Measurements from ENCODE around the gene NRDE2.

NRDE2 gene

DNA sequence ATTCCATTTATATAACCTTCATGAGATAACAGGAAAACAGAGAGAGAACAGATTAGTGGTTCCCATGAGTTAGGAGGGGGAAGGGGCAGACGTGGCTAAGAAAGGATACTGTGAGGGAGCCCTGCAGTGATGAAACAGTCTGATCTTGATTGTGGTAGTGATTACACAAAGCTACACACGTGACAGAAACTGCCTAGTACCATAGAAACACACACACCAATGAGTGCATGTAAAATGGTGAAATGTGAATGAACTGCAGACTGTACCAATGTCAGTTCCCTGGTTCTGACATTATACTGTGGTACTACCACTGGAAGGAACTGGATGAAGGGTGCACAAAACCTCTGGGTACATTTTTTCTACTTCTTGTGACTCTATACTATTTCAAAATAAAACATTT, 36.9 kb downstream of the NRDE2 start:
- peak; percentile 87 for DNase-seq

DNA sequence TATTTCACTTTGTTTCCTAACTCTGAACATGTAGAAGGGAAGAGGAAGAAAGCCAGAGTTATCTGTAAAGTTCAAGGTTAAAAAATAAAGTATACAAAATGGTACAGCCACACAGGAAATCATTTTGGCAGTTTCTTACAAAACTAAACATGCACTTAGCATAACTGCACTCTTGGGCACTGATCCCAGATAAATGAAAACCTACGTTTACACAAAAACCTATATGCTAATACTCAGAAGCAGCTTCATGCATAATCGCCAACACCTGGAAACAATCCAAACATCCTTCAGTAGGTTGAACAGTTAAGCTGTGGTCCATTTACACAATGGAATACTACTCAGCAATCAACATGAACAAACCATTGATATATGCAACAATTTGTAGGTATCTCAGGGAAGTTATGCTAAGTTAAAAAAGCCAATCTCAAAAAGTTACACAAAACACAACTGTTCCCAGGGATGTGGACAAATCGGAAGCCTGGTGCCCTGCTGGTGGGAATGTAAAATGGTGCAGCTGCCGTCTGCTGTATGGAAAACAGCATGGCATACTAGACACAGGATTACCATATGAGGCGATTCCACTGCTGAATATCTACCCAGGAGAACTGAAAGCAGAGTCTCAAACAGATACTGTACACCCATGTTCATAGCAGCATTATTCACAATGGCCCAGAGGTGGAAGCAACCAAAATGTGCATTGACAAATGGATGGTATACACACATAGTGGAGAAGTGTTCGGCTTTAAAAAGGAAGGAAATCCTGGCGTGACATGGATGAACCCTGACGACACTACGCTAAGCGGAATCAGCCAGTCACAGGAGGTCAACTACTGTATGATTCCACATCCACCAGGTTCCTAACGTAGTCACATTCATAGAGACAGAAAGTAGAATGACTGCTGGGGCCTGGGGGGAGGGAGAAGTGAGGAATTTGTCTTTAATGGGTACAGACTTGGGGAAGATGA, 37.7 kb downstream of the NRDE2 start:
- DNase-seq: peak; percentile 32

DNA sequence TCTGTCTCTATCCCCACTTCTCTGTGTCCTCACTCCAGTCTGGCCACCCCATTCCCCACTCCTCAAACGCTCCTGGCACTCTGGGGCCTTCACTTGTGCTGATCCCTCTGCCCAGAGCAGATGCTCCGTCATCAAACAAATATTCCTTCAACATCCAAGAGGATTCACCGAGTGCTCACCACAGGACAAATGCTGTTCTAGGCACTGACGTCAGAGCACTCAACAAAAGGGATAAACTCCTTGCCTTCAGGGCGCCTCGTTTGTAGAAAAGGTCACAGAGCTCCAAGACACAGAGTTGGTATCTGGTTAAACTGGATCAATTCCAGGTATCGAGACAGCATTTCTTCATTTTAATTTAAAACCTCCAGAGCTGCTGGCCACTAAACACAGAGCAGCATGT, 40.0 kb downstream of the NRDE2 start:
- DNase-seq: no peak

DNA sequence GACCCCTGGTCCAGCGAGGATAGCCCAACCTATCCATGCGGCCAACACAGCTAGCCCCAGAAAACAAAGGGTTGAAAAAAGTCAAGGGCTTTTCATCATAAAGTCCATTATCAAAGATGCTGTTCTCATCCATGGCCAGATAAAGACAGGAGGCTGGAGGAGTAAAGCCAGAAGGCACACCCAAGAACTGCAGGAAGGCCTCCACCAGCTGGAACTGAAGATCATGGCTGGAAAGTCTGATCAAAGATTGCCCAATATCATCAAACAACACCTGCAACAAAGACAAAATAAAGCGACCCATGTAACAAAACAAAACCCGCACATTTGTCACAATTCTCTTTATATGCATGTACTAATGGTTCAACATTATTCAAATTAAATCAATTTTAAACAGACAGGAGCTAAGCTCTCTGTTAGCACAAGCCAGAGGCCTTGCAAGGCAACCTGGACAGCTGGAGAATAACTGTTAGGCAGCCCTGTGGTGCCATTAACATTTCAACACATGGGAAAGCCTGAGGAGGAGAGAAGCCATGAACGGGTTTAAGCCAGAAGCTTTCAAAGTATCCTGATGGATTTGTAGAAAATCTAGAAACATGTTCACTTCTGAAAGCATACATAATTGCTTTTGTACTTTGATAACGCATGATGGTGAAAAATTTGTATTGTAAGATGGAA, 41.3 kb downstream of the NRDE2 start:
- no peak for DNase-seq

DNA sequence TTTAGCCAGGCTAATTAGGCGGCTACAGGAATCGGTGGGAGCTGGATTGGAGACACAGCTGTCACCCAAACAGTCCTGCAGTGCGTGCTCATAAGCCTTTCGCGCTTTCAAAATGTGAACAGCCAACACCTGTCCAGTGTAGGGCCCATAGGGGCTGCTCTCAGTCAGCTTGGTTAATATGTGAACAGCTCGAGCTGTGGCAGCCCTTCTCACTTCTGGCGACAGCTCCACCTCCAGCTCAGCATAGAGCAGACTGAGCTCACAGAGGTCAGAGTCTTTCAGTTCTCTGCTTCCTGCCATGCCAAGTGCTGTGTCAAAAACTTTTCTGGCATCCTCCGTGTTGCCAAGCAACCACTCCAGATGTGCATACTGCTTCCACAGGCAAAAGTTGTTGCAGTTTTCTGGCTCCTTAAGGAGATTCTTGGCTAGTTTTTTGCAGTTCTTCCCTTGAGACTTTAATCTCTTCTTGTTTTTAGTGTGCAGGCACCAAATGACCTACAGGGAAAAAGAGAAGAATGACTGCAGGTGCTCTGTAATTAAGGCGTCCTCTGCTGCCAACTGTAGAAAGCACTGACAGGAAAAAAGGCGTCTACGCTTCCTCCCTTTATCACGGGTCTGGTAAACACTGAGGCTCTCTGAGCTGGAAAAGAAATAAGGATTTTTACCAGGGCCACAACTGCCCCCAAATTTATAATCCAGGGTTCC, 42.9 kb downstream of the NRDE2 start:
- DNase-seq: no peak

DNA sequence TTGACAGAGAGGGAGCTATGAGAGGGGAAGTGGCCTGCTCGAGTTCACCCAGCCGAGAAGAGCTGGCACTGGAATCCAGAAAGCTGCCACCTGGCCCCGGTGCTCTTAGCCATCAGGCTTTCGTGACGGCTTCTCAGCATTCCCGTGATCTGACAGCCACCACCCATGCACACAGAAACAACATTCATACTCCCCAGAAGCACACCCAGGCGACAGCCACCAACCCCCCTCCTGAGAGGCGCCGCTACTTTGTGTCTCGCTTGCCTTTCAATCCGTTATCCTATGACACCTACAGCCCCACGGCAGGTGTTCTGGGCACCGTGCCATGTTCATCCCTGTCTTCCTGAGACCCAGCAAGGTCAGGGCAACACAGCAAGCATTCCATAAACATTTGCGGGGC, 44.0 kb downstream of the NRDE2 start:
- no peak for DNase-seq

DNA sequence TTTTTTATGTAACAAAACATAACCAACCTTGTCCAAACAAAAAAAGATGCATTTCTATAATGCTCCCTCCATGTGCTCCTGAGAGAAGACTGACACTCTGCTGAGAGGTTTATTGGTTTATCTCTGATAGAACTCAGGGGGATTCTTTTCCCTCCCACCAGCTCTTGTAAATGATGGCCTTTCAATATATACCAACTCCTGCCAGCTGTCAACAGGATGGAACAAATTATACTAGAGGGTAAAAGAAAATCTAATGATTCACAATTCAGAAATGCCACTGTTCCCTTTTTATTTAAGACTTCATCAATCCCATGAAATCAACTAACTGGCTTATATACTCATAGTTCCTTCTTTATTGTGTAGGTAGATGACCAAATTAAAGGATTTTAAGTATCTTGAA, 50.0 kb downstream of the NRDE2 start:
- no peak for DNase-seq

DNA sequence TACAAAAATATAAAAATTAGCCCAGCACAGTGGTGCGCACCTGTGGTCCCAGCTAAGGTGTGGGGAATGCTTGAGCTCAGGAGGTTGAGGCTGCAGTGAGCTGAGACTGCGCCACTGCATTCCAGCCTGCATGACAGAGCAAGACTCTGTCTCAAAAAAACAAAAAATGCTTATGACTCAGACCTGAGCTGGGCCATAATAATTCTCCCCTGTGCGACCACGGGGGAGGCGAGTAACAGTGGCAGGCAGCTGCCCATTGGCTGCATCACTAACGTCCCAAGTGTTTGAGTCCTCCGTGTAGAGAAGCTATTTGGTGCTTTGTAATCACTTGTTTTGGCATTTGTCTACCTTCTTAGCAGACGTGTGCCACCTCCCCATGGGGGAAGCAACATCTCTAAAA, 50.5 kb downstream of the NRDE2 start:
- no peak for DNase-seq

DNA sequence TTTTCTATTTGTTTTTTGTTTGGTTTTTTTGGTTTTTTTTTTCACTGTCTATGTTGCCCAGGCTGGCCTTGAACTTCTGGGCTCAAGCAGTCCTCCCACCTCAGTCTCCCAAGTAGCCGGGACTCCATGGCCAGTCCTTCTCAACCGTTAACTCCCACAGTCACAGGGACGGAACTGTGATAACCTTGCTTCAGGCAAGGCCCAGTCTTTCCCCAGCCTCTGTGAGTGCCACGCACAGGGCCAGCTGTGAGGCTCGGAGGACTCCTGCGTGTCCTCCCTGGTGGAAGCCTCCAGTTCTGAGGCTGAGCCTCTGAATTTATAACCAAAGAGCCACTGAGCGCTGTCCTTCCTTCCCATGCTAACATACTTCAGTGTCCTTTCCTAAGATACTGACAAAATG, 51.6 kb downstream of the NRDE2 start:
- no peak for DNase-seq

DNA sequence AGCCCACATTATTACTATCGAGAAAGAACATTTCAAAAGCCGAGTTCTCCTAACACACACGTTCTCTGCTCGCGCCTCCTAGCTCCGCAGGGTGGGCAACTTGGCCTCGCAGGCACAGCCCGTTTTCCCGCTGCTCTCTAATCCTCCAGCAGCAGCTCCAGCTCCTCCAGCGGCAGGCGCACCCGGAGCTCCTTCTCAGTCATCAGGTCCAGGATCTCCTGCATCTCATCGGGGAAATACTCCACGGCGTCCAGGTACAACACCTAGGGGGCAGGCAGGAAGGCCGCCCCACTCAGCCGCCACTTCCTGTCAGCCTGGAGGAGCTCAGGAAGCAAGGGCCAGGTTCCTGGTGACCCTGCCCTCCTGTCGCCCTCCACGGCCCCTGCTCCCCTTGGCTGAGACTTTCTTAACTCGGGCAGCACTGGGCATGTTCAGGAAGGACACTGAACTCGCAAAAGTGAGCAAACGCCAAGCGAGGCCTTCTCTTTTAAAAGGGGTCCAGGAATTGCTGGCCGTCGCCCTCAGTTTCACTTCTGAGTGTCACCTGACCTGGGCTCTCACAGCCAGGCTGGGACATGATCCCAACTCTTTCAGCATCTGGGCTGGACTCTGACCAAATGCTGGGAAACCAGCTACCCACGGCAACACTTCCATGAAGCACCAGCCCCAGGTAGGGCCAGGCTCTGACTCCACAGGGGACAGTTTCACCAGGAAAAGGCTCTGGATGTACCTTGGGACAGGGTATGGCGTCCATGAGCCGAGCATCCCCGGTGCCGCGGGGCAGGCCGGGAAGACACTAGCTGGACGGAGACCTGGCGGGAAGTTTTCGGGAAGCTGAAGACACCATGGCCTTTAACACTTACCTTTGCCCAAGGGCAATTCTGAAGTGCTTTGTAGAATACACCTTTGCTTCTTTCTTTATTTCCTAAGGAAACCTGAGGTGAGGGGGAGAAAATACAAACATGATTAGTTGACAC, 53.3 kb downstream of the NRDE2 start:
- no peak for DNase-seq

DNA sequence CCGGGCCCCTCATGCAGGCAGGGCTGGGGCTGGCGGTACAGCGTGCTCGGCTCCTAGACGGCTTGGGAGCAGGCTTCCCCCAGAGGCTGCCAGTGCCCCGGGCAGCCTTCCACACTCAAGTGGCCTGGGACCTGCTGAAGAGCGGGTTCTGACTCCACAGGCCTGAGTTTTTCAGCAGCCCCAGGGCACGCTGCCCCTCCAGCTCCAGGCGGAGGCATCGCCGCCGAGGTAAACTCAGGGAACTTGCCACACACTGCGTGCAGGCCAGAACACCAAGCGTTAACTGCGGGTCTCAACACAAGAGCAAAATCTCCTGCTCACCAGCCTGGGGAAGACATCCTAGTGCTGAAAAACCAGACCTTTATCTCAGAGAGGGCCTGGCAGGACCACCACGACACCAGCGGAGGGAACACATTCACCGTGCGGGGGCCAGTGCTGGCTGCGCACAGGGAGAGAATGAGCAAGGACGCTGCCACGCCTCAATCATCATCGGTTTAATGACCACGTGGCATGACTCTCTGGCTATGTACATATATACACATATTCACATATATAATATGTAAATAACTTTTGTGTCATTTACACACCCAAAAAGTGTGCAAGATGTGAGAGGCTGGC, 54.1 kb downstream of the NRDE2 start:
- no peak for DNase-seq

DNA sequence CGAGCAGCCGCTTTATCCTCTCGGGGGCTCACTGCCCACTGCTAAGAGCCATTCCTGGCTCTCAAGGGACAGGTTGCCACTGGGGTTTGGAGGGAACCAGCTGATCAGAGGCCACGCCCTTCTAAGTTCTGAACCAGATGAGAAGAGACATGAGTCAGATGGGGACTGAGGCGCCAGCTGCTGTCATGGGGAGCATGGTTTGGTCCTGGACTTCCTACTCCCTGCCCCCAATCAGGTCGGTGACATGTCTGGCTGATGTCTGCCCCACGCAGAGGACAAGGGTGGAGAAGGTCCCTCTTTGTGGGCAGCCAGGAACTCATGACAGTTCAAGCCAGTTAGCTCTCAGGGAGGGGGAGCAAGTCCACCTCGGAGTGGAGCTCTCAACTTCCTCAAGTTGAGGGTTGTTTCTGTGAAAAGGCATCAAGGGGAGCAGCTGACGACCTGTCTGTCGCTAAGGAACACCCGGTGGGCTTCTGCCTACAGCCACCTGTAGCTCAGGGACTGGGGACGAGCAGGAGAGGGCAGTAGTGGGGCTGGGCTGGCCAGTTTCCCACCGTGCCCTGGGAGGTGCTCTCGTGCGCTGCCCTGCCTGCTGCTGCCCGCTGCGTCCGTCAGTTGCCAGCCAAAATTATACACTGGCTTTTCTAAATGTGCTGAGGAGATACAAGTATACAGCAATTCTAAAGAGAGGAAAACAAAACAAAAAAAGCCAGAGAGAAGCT, 54.9 kb downstream of the NRDE2 start:
- peak; percentile 87 for DNase-seq

DNA sequence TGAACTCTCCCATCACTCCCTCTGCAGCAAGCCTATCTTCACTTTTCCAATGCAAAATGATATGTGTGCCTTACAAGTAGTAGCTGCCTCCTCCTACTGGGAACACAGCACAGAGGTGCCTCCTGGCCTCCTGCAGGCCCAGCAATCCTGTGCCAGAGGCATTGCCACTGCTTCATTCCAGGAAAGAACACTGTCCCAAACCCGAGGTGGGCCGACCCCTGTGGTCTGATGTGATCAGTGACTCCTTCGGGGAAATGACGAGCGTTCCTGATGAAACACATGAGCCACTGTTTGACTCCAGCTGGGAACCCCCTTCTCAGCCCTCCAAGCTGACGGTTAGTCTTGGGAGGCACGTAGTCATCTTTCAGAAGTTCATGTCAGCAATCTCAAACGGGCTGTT, 55.9 kb downstream of the NRDE2 start:
- peak; percentile 79 for DNase-seq

DNA sequence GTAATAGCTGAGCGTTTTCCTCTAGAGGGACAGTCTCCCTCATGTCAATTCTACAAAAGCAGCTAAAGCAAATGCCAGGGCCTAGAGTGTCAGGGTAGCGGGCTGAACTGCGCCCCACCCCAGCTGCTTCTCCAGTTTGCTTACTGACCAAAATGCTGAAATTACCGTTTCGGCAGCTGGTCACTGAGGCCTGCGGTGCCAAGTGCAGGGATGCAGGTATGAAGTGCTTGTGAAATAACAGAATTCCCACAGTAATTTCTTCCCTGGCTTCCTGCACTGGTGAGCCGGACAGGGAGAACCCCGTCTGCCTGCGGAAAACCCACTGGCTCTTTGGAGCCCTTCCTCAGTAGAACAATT, 56.3 kb downstream of the NRDE2 start:
- DNase-seq: no peak

DNA sequence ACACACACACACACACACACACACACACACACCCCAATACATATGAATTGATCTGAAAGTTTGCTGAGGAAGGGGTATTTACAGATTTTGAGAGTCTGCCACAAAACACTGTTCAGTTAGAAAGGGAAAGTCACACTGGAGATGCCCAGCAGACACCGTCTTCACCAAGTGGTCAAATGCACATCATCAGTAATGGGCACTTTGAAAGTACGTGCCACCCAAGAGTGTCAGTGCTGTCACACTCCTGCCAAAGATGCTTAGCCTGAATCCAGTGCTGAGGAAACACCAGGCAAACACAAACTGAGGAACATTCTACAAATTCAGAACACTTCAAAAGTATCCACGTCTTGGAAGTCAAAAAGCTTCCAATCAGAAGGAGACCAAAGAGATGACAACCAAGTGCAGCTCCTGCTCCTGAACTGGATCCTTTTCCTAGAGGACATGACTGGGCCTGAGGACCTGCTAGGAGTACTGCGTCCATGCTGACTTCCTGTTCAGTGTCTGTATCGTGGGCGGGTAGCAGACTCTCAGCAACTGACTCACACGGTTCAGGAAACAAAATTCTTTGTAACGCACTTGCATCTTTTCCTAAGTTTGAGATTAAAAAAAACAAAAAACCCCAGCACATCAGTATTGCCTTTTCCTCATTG, 56.8 kb downstream of the NRDE2 start:
- peak; percentile 91 for DNase-seq

DNA sequence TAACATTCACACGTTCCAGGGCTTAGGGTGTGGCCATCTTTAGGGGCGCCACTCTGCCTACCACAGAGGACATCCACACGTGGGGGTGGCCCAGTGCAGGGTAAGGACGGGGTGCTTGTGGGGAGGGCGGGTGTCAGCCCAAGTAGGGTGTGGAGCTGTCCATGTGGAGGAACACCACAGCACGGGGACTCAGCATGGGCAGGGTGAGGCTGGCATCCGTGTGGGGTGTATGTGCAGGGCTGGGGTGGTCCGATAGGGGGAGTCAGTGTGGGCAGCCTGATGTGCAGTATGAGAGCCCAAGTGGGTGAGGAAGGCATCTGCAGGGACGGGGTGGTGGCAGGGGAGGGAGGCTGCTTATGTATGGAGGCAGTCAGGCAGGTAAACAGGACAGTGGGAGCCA, 57.7 kb downstream of the NRDE2 start:
- DNase-seq: no peak

DNA sequence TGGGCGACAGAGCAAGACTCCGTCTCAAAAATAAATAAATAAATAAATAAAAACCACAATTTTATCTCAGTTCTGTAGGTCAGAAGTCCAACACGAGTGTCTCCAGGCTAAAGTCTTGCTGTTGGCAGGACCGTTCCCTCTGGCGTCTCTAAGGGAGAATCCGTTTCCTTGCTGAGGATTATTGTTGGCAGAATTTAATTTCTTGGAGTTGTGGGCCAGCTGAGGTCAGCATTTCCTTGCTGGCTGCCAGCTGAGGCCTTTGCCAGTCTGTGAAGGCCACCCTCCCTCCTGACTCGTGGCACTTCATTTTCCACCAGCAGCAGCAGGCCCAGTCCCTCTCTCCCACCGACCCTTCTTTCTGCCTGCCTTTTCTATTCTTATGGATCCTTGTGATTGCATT, 58.2 kb downstream of the NRDE2 start:
- DNase-seq: no peak

DNA sequence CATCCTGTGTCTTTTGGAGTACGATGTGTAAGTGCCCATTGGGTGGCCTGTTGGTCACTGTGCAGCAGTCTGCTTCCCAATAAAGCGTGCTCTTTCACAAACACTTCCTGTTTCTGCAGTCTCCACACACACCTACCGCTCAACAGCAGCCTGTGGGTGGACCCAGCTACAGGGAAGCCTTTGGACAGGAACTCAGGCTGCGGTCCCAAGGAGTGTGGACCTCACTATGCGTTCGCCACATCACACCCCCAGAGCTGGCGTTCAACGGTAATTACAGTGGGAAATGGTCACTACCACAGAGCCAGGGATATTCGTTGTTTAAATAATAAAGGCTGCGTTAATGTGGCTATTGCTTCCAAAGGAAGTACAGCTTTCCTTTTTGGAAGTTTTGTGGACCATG, 59.2 kb downstream of the NRDE2 start:
- peak; percentile 76 for DNase-seq

DNA sequence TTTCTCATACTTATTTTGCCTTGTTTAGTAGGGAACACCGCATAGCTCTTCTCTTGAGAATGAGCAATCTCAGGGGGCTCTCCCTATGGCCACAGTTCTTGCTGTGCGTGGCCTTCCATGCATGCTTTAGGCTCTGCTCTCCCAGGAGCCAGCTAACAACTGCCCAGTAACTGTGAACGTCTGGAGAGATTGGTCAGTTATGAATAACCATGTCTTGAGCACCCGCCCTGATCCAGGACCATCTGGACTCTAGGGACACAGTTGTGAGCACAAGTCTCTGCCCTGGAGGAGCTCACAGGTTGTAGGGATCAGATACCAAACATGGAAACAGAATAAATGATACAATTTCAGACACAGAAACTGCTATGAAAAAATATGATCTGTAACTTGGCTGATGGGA, 63.3 kb downstream of the NRDE2 start:
- no peak for DNase-seq

DNA sequence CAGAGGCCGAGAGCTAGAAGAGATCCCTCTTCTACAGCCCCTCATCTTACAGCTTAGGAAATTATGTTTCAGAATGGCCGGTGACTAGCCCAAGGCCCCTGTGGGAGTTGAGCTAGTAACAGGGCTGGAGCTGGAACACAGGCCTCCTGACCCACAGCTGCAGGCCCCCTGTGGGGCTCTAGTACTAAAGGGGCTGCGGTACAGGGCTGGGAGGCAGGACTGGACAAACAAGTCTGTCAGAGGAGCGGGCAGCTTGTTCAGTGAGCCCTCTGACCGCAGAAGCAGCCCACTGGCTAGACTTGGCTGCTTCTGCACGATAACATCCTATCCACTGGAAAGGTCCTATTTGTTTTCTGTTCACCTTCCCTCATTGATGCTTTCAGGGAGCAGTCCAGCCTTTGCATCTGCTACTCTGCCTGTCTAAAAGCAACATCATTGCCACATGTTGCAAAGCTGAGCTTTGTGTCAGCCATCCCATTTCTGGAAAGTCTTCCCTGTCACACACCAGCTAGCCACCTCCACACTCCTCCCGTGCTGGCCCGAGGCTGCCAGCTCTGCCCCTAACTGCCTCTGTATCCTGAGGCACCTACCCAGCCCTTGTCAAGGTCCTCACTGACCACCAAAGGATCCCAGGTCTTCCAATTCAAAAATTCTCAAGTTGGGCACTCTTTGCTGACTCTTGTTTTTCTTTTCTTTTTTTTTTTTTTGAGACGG, 65.1 kb downstream of the NRDE2 start:
- no peak for DNase-seq
